HL-60 (cell line): ENCODE data around the gene BRSK2.

Source experiments
- DNase-seq, 2 experiments: peaks; one replicate each; pipeline ENCODE4 v3.0.0-alpha.2; 2010 to 2020; ENCODE audit warnings: low read depth in 1 of 2, low spot score in 1 of 2
- H3K27ac ChIP-seq: fragments of 250-450 bp; sonication (Bioruptor Pico); replicated peaks from 2 replicates; pipeline ENCODE4 v1.5.1; 2020; ENCODE audit warnings: mild to moderate bottlenecking, moderate library complexity
- H3K27me3 ChIP-seq: fragments of 250-450 bp; sonication (Bioruptor Pico); 2 replicates; pipeline ENCODE4 v1.5.1; 2021; ENCODE audit warnings: mild to moderate bottlenecking, moderate library complexity; ENCODE audit not compliant: insufficient read depth, poor library complexity, severe bottlenecking
- H3K4me3 ChIP-seq: replicated peaks from 2 replicates; pipeline ENCODE4 v1.5.1; 2011; ENCODE audit warnings: mild to moderate bottlenecking, control low read depth, low read length; ENCODE audit not compliant: insufficient read depth
- GABPA ChIP-seq: IDR thresholded peaks from 2 replicates; pipeline ENCODE4 v1.6.1; 2012; ENCODE audit warnings: low read depth
- POLR2AphosphoS5 ChIP-seq: IDR thresholded peaks from 2 replicates; pipeline ENCODE4 v1.6.1; 2012; ENCODE audit warnings: low read depth
- REST ChIP-seq: IDR thresholded peaks from 2 replicates; pipeline ENCODE4 v1.6.1; 2012; ENCODE audit warnings: low read depth; ENCODE audit not compliant: insufficient replicate concordance
- SPI1 ChIP-seq: IDR thresholded peaks from 2 replicates; pipeline ENCODE4 v1.6.1; 2012; ENCODE audit warnings: low read depth, mild to moderate bottlenecking, borderline replicate concordance
- TF ChIP-seq, protein P1 (sequence below): IDR thresholded peaks from one replicate; pipeline ENCODE4 v1.5.1; 2011; ENCODE audit warnings: low read length, control low read depth, inconsistent platforms; ENCODE audit not compliant: insufficient read depth

BRSK2 gene

GRCh38 chr11:1389103-1389931 lies 417 bp upstream of the BRSK2 start:
- TF ChIP-seq, protein P1, sequence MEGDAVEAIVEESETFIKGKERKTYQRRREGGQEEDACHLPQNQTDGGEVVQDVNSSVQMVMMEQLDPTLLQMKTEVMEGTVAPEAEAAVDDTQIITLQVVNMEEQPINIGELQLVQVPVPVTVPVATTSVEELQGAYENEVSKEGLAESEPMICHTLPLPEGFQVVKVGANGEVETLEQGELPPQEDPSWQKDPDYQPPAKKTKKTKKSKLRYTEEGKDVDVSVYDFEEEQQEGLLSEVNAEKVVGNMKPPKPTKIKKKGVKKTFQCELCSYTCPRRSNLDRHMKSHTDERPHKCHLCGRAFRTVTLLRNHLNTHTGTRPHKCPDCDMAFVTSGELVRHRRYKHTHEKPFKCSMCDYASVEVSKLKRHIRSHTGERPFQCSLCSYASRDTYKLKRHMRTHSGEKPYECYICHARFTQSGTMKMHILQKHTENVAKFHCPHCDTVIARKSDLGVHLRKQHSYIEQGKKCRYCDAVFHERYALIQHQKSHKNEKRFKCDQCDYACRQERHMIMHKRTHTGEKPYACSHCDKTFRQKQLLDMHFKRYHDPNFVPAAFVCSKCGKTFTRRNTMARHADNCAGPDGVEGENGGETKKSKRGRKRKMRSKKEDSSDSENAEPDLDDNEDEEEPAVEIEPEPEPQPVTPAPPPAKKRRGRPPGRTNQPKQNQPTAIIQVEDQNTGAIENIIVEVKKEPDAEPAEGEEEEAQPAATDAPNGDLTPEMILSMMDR = no peak
- TF ChIP-seq SPI1 (no peak), REST (no peak), GABPA (no peak), POLR2AphosphoS5 (no peak)
- peak; percentile 47 to 64 for DNase-seq
- H3K27ac ChIP-seq = no peak overlapping the region
- H3K27me3 ChIP-seq = peaks cover 43% of the 10 kb centered on the region
- peak overlapping the region; percentile 21; the same call in 1 of the 2 replicates for H3K4me3 ChIP-seq

DNA sequence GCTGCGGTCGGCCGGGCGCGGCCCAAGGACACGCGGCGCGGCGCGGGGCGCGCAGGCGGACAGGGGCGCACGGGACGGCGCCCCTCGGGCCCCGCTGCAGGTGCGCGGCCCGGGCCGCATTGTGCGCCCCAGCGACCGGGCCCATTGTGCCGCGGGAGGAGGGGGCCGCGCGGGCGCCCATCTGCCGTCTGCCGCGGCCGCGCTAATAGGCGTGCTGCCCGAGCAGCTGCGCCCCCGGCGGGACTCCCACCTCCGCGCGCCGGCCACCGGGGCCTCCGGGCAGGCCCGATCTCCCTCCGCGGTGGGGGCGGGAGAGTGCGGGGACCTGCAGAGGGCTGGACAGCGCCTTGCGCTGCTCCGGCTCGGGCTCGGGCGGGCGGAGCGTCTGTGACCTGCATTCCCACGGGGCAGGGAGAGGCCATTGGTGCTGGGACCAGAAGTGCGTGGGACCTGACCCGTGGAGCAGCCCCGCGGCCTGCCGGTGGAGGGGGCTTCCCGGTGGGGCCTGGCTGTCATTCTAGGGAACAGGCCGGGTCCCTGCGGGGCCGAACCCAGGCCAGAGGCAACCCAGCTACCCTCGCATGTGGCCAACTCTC lies 933 bp downstream of the BRSK2 start:
- H3K4me3 ChIP-seq = no peak overlapping the region
- no peak for TF ChIP-seq GABPA
- TF ChIP-seq POLR2AphosphoS5 = no peak
- TF ChIP-seq REST = peak; percentile 84
- no peak for TF ChIP-seq SPI1
- TF ChIP-seq, protein P1 = no peak
- no peak for DNase-seq

GRCh38 chr11:1391165-1392075 lies 1.7 kb downstream of the BRSK2 start:
- H3K27ac ChIP-seq = no peak overlapping the region
- no peak for DNase-seq
- H3K4me3 ChIP-seq = no peak overlapping the region
- peaks cover 40% of the 10 kb centered on the region for H3K27me3 ChIP-seq
- TF ChIP-seq REST = no peak
- no peak for TF ChIP-seq GABPA
- TF ChIP-seq SPI1 = no peak
- TF ChIP-seq, protein P1 = no peak
- no peak for TF ChIP-seq POLR2AphosphoS5

More for the DNA sequence above, 933 bp downstream of the BRSK2 start:
- Histone ChIP-seq H3K27ac (no peak overlapping the region), H3K27me3 (peaks cover 40% of the 10 kb centered on the region)
